AML-193 (cell line): ENCODE measurements around the gene SLX1A.
A peak's percentile ranks its signal among the peaks of the same experiment; 100 is the strongest.
"Not testable (repeated sequence)": the region's sequence is repeated elsewhere in the genome, so short reads cannot be mapped to it uniquely, and the experiment has no call there.

Experiments
- DNase-seq, 2 experiments: peaks; one replicate each; lab custom pipeline; 2025; lab: John Stamatoyannopoulos, UW

The SLX1A gene

DNA sequence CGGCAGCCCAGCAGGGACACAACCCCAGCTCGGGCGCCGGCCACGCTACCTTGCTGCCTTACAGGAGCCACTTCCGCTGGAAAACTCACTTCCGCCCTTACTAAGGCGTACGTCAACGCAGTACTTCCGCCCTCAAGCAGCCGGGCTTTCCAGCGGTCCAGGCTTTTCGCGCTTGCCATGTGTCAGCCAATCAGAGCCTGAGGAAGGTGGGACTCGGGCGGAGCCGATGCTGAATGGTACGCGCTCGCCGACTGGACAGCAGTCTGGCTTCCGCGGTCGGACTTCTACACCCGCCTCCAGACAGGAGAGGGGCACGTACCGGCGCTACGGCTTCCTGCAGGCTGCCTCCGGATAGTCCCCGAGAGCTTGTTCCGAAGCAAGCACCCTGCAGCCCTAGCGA, at the start of gene SLX1A, which contains the start of gene BOLA2B:
TSS of gene SLX1A (plus strand) at position 261 of the 400 bp plus-strand sequence. CDS start 210 bp downstream, outside the sequence.
TSS of gene BOLA2B (minus strand) at position 52 of the 400 bp plus-strand sequence. CDS start 71 bp downstream, outside the sequence.
- not testable (repeated sequence) for DNase-seq

DNA sequence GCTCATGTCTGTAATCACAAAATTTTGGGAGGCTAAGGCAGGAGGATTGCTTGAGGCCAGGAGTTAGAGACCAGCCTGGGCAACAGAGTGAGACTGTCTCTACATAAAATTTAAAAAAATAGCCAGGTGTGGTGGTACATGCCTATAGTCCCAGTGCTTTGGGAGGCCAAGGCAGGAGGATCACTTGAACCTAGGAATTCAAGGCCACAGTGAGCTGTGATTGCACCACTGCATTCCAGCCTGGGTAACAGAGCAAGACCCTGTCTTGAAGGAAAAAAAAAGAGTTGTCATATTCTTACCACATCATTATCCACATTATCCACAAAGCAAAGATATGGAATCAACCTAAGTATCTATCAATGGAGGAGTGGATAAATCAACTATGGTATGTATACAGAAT, 49.7 kb upstream of the SLX1A start:
- no peak for DNase-seq

DNA sequence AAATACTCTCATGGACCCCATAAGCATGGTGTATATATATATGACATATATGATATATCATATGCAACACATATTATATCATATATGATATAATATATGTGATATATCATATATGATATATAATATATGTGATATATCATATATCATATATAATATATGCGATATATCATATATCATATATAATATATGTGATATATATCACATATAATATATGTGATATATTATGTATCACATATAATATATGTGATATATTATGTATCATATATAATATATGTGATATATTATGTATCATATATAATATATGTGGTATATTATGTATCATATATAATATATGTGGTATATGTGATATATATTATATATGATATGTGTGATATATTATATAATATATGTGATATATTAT, 48.8 kb upstream of the SLX1A start:
- DNase-seq: no peak

DNA sequence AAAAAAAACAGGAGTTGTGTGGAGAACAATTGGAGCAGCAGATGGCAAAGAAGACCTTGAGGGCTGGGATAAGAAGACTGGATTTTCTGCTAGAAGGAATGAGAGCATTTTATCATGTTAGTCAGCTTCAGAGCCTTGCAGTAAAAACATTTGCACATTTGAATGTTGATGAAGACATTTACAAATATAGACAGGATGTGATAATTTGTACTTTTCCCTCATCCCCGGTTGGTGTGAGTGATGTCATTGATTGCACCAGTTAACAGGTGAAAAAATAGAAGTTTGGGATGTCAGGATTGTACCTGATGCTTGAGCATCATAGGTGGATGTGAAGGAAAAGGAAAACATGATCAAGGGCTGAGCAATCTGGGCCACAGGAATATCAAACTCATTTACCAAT, 48.0 kb upstream of the SLX1A start:
- DNase-seq: no peak

DNA sequence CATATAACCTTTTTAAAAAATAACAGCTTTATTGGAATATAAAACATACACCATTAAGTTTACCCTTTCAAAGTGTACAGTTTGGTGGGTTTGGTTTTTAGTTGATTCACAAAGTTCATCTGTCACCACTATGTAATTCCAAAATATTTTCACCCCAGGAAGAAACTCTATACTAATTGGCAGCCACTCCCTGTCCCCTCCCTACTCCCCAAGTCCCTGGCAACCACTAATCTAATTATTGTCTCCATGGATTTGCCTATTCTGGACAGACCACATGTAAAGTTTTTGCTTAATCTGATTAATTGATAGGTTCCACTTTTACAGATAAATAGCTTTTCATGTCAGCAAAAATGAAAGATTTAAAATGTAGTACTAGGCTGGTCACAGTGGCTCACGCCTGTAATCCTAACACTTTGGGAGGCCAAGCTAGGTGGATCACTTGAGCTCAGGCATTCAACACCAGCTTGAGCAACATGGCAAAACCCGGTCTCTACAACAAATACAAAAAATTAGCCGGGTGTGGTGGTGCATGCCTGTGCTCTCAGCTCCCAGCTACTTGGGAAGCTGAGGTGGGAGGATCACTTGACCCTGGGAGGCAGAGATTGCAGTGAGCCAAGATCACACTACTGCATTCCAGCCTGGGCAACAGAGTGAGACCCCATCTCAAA, 45.7 kb upstream of the SLX1A start:
- DNase-seq: no peak

DNA sequence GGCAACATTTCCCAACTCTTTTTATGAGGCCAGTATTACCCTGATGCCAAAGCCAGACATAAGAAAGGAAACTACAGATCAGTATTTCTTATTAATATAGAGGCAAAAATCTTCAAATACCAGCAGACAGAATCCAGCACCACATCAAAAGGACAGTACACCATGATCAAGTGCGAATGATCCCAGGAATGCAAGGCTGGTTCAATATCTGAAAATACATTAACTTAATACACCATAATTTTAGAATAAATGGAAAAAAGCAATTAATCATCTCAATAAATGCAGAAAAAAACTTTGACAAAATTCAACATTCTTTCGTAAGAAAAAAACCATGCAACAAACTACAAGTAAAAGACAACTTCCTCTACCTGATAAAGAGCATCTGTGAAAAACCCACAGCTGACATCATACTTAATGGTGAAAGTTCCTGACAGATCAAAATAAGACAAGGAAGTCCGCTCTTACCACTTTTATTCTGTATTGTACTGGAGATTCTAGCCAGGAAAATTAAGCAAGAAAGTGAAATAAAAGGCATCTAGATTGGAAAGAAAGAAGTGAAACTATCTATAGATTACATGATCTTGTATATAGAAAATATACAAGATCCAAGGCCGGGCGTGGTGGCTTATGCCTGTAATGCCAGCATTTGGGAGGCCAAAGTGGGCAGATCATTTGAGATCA, 44.3 kb upstream of the SLX1A start:
- no peak for DNase-seq

DNA sequence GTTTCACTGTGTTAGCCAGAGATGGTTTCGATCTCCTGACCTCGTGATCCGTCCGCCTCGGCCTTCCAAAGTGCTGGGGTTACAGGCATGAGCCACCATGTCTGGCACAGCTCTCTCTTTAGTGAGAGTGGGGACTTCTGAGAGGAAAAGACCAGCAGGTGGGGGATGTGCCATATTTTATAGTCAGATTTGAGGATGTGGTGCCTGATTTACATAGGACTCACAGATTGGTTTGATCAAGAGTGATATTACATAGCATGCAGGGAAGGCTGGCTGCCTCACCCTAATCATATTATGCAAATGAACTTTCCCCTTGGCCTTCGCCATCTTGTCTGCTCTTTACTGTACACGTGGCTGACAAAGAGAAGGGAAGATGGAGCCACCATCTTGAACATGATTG, 42.6 kb upstream of the SLX1A start:
- no peak for DNase-seq

DNA sequence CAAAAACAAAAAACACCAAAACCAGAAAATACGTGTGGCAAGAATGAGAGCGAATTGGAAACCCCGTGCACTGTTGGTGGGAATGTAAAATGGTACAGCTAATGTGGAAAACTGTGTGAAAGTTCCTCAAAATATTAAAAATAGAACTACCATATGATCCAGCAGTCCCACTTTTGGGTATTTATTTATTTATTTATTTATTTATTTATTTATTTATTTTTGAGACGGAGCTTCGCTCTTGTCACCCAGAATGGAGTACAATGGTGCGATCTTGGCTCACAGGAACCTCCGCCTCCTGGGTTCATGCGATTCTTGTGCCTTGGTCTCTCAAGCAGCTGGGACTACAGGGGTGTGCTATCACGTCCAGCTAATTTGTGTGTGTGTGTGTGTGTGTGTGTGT, 41.2 kb upstream of the SLX1A start:
- DNase-seq: no peak

DNA sequence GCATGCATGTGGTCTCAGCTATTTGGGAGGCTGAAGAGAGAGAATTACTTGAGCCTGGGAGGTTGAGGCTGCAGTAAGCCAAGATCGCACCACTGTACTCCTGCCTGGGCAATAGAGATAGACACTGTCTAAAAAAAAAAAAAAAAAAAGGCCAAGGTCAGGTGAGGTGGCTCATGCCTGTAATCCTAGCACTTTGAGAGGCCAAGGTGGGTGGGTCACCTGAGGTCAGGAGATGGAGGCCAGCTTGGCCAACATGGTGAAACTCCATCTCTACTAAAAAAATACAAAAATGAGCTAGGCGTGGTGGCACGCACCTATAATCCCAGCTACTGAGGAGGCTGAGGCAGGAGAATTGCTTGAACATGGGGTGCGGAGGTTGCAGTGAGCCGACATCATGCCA, 38.5 kb upstream of the SLX1A start:
- DNase-seq: no peak

DNA sequence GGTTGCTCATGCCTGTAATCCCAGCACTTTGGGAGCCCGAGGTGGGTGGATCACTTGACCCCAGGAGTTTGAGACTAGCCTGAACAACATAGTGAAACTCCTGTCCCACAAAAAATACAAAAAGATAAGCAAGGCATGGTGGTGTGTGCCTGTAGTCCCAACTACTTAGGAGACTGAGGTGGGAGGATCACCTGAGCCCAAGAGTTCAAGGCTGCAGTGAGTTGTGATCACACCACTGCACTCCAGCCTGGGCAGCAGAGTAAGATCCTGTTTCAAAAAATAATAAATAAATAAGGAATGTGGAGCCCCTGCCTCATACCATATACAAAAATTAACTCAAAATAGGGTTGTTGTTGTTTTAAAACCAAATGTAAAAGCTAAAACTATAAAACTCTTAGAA, 36.5 kb upstream of the SLX1A start:
- no peak for DNase-seq

DNA sequence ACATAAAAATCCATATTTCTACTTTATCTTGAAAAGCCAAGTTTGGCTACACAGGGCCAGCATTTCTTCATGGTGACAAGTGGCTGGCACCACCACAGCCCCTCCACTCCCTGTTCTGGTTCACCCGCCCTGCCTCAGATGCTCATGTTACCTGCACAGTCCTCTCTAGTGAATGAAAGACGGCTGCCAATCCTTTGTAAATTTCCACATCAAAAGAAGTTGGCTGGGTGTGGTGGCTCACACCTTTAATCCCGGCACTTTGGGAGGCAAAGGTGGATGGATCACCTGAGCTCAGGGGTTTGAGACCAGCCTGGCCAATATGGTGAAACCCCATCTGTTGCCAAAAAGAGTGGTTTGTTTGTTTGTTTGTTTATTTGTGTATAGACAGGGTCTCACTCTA, 30.1 kb upstream of the SLX1A start:
- no peak for DNase-seq

DNA sequence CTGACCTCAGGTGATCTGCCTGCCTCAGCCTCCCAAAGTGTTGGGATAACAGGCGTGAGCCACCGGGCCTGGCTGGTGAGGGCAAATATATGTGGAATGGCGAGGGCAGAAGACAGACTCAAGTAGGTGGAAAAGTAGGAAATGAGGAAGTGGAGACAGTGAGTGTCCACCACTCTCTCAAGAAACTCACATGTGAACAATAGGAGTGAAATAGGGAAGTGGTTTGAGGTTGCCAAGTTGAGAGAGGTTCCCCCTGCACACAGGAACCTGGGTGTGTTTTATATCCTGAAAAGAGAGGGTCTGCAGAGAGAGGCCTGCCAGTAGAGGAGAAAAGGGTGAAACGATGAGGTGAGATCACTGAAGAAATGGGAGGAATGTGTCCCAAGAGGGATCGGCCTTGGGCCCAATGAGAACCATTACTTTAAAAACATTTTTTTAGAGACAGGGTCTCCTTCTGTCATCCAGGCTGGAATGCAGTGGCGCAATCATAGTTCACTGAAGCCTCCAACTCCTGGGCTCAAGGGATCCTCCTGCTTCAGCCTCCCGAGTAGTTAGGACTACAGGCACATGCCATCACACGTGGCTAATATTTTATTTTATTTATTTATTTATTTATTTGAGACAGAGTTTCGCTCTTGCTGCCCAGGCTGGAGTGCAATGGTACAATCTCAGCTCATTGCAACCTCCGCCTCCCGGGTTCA, 27.3 kb upstream of the SLX1A start:
- peak; percentile 95 for DNase-seq

DNA sequence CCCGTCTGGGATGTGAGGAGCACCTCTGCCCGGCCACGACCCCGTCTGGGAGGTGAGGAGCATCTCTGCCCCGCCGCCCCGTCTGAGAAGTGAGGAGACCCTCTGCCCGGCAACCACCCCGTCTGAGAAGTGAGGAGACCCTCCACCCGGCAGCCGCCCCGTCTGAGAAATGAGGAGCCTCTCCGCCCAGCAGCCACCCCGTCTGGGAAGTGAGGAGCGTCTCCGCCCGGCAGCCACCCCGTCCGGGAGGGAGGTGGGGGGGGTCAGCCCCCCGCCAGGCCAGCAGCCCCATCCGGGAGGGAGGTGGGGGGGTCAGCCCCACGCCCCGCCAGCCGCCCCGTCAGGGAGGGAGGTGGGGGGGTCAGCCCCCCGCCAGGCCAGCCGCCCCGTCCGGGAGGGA, 24.9 kb upstream of the SLX1A start:
- DNase-seq: not testable (repeated sequence)

DNA sequence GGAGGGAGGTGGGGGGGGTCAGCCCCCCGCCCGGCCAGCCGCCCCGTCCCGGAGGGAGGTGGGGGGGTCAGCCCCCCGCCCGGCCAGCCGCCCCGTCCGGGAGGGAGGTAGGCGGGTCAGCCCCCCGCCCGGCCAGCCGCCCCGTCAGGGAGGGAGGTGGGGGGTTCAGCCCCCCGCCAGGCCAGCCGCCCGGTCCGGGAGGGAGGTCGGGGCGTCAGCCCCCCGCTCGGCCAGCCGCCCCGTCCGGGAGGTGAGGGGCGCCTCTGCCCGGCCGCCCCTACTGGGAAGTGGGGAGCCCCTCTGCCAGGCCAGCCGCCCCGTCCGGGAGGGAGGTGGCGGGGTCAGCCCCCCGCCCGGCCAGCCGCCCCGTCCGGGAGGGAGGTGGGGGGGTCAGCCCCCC, 24.3 kb upstream of the SLX1A start:
- DNase-seq: not testable (repeated sequence)

DNA sequence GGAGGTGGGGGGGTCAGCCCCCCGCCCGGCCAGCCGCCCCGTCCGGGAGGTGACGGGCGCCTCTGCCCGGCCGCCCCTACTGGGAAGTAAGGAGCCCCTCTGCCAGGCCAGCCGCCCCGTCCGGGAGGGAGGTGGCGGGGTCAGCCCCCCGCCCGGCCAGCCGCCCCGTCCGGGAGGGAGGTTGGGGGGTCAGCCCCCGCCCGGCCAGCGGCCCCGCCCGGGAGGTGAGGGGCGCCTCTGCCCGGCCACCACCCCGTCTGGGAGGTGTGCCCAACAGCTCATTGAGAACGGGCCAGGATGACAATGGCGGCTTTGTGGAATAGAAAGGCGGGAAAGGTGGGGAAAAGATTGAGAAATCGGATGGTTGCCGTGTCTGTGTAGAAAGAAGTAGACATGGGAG, 23.5 kb upstream of the SLX1A start:
- not testable (repeated sequence) for DNase-seq

DNA sequence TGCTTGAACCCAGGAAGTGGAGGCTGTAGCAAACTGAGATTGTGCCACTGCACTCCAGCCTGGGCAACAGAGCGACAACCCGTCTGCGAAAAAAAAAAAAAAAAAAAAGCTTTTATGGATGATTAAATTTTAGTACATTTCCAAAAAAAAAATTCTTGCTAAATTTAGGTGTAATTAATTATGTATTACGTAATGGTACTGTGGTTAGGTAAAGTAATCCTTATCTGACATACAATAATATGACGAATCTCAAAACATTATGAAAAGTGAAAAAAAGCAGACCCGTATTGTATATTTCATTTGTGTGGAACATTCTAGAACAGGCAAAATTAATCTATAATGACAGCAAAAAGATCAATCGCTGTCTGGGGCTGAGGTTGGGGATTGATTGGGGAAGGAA, 20.6 kb upstream of the SLX1A start:
- no peak for DNase-seq

DNA sequence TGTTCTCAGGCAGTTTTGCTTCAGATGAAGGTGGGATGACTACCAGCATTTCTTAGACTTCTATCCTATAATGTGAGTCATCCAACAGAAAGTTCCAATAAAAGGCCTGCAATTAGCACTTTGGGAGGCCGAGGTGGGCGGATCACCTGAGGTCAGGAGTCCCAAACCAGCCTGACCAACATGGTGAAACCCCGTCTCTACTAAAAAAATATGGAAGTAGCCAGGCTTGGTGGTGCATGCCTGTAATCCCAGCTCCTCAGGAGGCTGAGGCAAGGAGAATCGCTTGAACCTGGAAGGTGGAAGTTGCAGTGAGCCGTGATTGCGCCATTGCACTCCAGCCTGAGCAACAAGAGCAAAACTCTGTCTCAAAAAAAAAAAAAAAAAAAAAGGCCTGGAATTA, 16.8 kb upstream of the SLX1A start:
- peak in 1 of 2 experiments; percentile 25 for DNase-seq

DNA sequence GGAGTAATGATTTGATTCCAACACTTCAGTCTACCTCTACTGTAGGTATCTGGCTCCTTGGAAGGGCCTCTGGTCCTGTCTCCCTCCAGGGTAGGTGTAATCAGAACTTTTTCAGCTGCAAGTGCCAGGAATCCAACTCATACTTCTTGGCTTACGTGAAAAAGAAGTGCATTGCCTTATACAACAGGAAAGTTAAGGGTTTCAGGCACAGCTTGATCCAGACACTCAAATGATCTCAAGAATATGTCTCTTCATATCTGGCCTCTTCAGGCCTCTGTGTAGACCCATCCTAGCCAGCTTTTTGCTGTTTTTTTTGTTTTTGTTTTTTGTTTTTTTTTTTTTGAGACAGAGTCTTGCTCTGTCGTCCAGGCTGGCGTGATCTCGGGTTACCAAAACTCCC, 14.5 kb upstream of the SLX1A start:
- DNase-seq: no peak

DNA sequence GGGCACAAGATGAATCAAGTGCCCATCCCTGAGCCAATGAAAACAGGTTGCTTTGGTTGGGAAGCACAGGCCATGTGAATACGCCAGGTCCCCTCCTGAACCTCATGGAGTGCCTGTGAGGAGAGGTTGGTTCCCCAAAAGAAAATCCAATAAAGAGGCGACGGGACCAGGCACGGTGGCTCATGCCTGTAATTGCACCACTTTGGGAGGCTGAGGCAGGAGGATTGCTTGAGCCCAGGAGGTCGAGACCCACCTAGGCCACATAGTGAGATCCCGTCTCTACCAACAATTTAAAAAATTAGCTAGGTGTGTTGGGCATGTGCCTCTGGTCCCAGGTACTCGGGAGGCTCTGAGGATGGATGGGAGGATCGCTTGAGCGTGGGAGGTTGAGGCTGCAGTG, 13.7 kb upstream of the SLX1A start:
- no peak for DNase-seq

DNA sequence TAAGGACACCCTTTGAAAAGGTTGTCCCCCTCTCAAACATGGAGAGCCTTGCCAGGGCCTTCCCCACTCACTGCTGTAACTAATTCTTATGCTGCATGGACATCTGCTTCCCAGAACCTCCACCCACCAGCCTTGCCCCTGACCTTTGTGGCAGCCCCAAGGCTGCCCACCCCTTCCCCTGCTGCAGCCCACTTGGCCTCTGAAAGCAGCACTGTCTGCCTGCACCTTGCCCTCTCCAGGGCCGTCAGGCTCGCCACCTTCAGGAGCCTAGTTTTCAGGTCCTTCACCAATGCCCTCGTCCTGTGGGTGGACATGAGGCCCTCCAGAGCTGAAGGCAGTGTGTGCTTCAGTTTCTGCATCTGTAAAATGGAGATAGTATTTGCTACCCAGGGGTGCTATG, 12.9 kb upstream of the SLX1A start:
- DNase-seq: no peak

DNA sequence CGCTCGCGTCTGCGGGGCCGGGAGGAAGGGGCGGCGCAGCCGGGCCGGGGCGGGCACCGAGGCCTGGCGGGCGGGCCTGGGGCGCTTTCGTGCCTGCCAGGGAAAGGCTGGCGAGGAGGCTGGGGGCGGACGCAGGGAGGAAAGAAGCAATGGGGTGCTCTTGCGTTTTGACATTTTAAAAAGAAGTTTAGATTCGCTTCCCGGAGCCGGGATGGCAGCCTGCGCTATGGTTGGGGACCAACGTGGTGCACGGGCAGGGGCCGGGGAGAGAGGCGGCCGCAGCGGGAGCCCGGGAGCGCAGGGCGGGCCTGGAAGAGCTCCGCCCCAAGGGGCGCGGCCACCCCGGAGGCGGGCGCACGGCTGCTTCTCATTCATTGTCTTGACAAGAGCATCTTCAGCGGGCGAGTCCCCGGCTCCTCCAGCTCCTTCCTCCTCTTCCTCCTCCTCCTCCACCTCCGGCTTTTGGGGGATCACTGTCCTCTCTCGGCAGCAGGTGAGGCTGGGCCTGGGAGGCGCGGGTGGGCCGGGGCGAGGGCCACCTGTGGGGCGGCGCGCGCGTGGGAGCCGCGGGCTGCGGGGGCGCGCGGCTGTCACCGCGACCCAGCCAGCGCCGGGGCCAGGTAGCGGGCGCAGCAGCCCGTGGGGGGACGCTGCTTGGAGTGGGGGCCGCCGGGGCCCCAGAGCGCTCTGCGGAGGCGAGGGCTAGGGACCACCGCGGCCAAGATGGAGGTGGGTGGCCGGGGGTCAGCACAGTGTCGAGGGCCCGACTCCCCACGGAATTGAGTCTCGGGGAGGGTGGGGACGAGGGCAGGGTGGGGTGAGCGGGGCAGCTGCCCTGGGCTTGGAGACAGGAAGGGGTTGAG, 10.2 kb upstream of the SLX1A start, which contains the start of gene CORO1A:
TSS of gene CORO1A (plus strand) at position 370 of the 863 bp plus-strand sequence. CDS start 1,608 bp downstream, outside the sequence.
- peak; percentile 66 to 80 for DNase-seq
